ENCODE results near the gene ERGIC1. TPM values are rescaled to one million over a fixed set of nuclear protein-coding genes. Genes with fewer than 3 reads are reported as not detected.
"Not testable (repeated sequence)": the region's sequence is repeated elsewhere in the genome, so short reads cannot be mapped to it uniquely, and the experiment has no call there.

ERGIC1 gene
- total and polyA plus RNA-seq, 2 experiments from 2014 or later = 25.2 to 92.2 TPM

- not testable (repeated sequence) for H3K36me3 ChIP-seq (ENCODE audit: insufficient read depth); H3K27ac Mint-ChIP-seq
- peaks cover 98% of the 10 kb centered on the region for H3K79me2 ChIP-seq (replicated peaks; ENCODE audit: insufficient read depth)
Measured at GRCh38 chr5:172851254-172851653, 17.2 kb downstream of the ERGIC1 start.

GRCh38 chr5:172852490-172853354 is 18.7 kb downstream of the ERGIC1 start:
- Histone ChIP-seq H3K36me3 (ENCODE audit: insufficient read depth) (no peaks in the 10 kb centered on the region; the same call in 1 of the 2 replicates), H3K9me2 (ENCODE audit: insufficient read depth) (no peaks in the 10 kb centered on the region), H3F3A (replicated peaks; ENCODE audit: low read depth) (no peaks in the 10 kb centered on the region), H3K27me3 (ENCODE audit: insufficient read depth) (no peaks in the 10 kb centered on the region), H3K4me3 (no peak overlapping the region), H3K27ac (ENCODE audit: low read depth) (peak overlapping the region; percentile 66; the same call in 1 of the 2 replicates), H3K4me2 (no peak overlapping the region), H3K4me1 (ENCODE audit: insufficient read depth) (peaks cover 18% of the 10 kb centered on the region; the same call in 1 of the 2 replicates), H4K20me1 (replicated peaks; ENCODE audit: insufficient read depth) (peaks cover 29% of the 10 kb centered on the region), H2AFZ (no peak overlapping the region), H3K79me2 (replicated peaks; ENCODE audit: insufficient read depth) (peaks cover 96% of the 10 kb centered on the region)
- Mint-ChIP-seq H3K9me3 (no peaks in the 10 kb centered on the region; the same call in 2 of the 3 replicates), H3K36me3 (ENCODE audit: low read depth) (peaks cover 11% of the 10 kb centered on the region), H3K27ac (peak overlapping the region; percentile 77), H3K4me3 (no peak overlapping the region; the same call in 2 of the 3 replicates), H3K27me3 (ENCODE audit: insufficient read depth, low read depth, poor library complexity) (peaks cover 13% of the 10 kb centered on the region), H3K4me1 (peaks cover 50% of the 10 kb centered on the region)
- ATAC-seq (no peak), DNase-seq (ENCODE audit: low spot score) (no peak)
- no peak for TF ChIP-seq CTCF (conservative IDR thresholded peaks at IDR 0.05; ENCODE audit: low read depth in 2 of 2)
- no peak for TF ChIP-seq REST (IDR thresholded peaks at IDR 0.05; ENCODE audit: unreplicated experiment)
- TF ChIP-seq NANOG (IDR thresholded peaks at IDR 0.05; ENCODE audit: borderline replicate concordance) = no peak
- no peak for TF ChIP-seq ZNF331 (CRISPR knock-in tag; IDR thresholded peaks at IDR 0.05; ENCODE audit: low read depth)
- TF ChIP-seq EZH2phosphoT487 (IDR thresholded peaks at IDR 0.05; ENCODE audit: unreplicated experiment) = no peak
- no peak for TF ChIP-seq EZH2 (IDR thresholded peaks at IDR 0.05; ENCODE audit: low read depth, unreplicated experiment)
- TF ChIP-seq ETS1 (IDR thresholded peaks at IDR 0.05) = no peak
- no peak for TF ChIP-seq ZNF114 (CRISPR knock-in tag; IDR thresholded peaks at IDR 0.05)
- no peak for TF ChIP-seq STAT1 (IDR thresholded peaks at IDR 0.05; ENCODE audit: unreplicated experiment)
- no peak for TF ChIP-seq JUNB (IDR thresholded peaks at IDR 0.05; ENCODE audit: unreplicated experiment)
- TF ChIP-seq POLR2AphosphoS5 (IDR thresholded peaks at IDR 0.05; ENCODE audit: low read depth) = no peak
- no peak for TF ChIP-seq CREB1 (CRISPR knock-in tag; IDR thresholded peaks at IDR 0.05; ENCODE audit: low read depth)

More at GRCh38 chr5:172851254-172851653, 17.2 kb downstream of the ERGIC1 start:
- not testable (repeated sequence) for H3K27me3 ChIP-seq (ENCODE audit: insufficient read depth); H2AFZ ChIP-seq; H3K4me3 Mint-ChIP-seq; H3F3A ChIP-seq (replicated peaks; ENCODE audit: low read depth); H3K9me2 ChIP-seq (ENCODE audit: insufficient read depth); DNase-seq (ENCODE audit: low spot score); H3K4me2 ChIP-seq; H3K4me3 ChIP-seq; H3K27ac ChIP-seq (ENCODE audit: low read depth); ATAC-seq; H3K9me3 Mint-ChIP-seq; H3K36me3 Mint-ChIP-seq (ENCODE audit: low read depth)
- peaks cover 15% of the 10 kb centered on the region for H3K27me3 Mint-ChIP-seq (ENCODE audit: insufficient read depth, low read depth, poor library complexity)
- Histone ChIP-seq H3K4me1 (ENCODE audit: insufficient read depth) (peaks cover 18% of the 10 kb centered on the region; the same call in 1 of the 2 replicates), H4K20me1 (replicated peaks; ENCODE audit: insufficient read depth) (peaks cover 29% of the 10 kb centered on the region)
- H3K4me1 Mint-ChIP-seq = peaks cover 49% of the 10 kb centered on the region
